DMS 273 (cell line): ENCODE results near the gene HES5.

ENCODE experiments used
- DNase-seq: peaks from one replicate; lab custom pipeline; 2025; ENCODE audit not compliant: unreplicated experiment; lab: John Stamatoyannopoulos, UW

The HES5 gene

GRCh38 chr1:2547210-2548067, 17.4 kb upstream of the HES5 start:
- no peak for DNase-seq

- DNase-seq: peak; percentile 79
These were observed 16.6 kb upstream of the HES5 start for GRCh38 chr1:2546515-2547209.

- peak; percentile 82 for DNase-seq
These were observed 15.9 kb upstream of the HES5 start for GRCh38 chr1:2545754-2546514.

GRCh38 chr1:2544875-2545640, 15.0 kb upstream of the HES5 start:
- no peak for DNase-seq

GRCh38 chr1:2544093-2544874, 14.2 kb upstream of the HES5 start:
- peak; percentile 57 for DNase-seq

- DNase-seq: peak; percentile 84
These were observed 13.6 kb upstream of the HES5 start for GRCh38 chr1:2543543-2544092.

- peak; percentile 45 for DNase-seq
These were observed 12.3 kb upstream of the HES5 start for GRCh38 chr1:2542246-2542915.

- no peak for DNase-seq
These were observed 11.7 kb upstream of the HES5 start for GRCh38 chr1:2541619-2542245.

- peak; percentile 71 for DNase-seq
These were observed 10.9 kb upstream of the HES5 start for GRCh38 chr1:2540816-2541492.

GRCh38 chr1:2539312-2539907, 9.3 kb upstream of the HES5 start:
- DNase-seq: peak; percentile 48

- no peak for DNase-seq
These were observed 8.8 kb upstream of the HES5 start for GRCh38 chr1:2538872-2539271.

GRCh38 chr1:2538376-2538775, 8.3 kb upstream of the HES5 start:
- no peak for DNase-seq

- DNase-seq: peak; percentile 45
These were observed 7.7 kb upstream of the HES5 start for GRCh38 chr1:2537784-2538115.

- DNase-seq: no peak
These were observed 5.9 kb upstream of the HES5 start for GRCh38 chr1:2535981-2536380.

GRCh38 chr1:2535455-2535854, 5.4 kb upstream of the HES5 start:
- DNase-seq: no peak

- peak; percentile 37 for DNase-seq
These were observed 4.8 kb upstream of the HES5 start for GRCh38 chr1:2534687-2535441.

GRCh38 chr1:2534315-2534686, 4.2 kb upstream of the HES5 start:
- no peak for DNase-seq
